ENCODE data around the gene RFC3. TPM values are rescaled to one million over a fixed set of nuclear protein-coding genes. Genes with fewer than 3 reads are reported as not detected.

The RFC3 gene
- total and polyA plus RNA-seq, 2 of the 13 experiments (the other 11 are each of a cell fraction or from before 2014, with no cell fraction given): 16.0 to 55.7 TPM

GRCh38 chr13:33817901-33818706 lies at the start of gene RFC3 (continued):
- TF ChIP-seq ZFP91 (CRISPR knock-in tag; IDR thresholded peaks at IDR 0.05; ENCODE audit: borderline replicate concordance) (peak; percentile 40; the same call in 1 of the 2 replicates), EEA1 (CRISPR knock-in tag; IDR thresholded peaks at IDR 0.05; ENCODE audit: borderline replicate concordance) (no peak), ZNF704 (CRISPR knock-in tag; IDR thresholded peaks at IDR 0.05; ENCODE audit: borderline replicate concordance) (0 out of 2 replicates have a peak, but pooled peaks have one; percentile 61), ZNF549 (CRISPR knock-in tag; IDR thresholded peaks at IDR 0.05) (no peak), RFX3 (CRISPR knock-in tag; IDR thresholded peaks at IDR 0.05) (no peak), HNF1A (IDR thresholded peaks at IDR 0.05; ENCODE audit: low read depth) (0 out of 2 replicates have a peak, but pooled peaks have one; percentile 11), HNF1A (CRISPR knock-in tag; IDR thresholded peaks at IDR 0.05; ENCODE audit: borderline replicate concordance) (0 out of 2 replicates have a peak, but pooled peaks have one; percentile 21), TIGD3 (CRISPR knock-in tag; IDR thresholded peaks at IDR 0.05; ENCODE audit: borderline replicate concordance) (no peak), PHF5A (CRISPR knock-in tag; IDR thresholded peaks at IDR 0.05; ENCODE audit: low read depth, unreplicated experiment) (no peak), CHD4 (IDR thresholded peaks at IDR 0.05; ENCODE audit: borderline replicate concordance, low read length) (no peak; the same call in 1 of the 2 replicates), ZNF225 (CRISPR knock-in tag; IDR thresholded peaks at IDR 0.05) (no peak), KAT8 (CRISPR knock-in tag; IDR thresholded peaks at IDR 0.05) (peak; percentile 98), JARID2 (CRISPR knock-in tag; IDR thresholded peaks at IDR 0.05; ENCODE audit: insufficient replicate concordance) (no peak), LRRFIP1 (CRISPR knock-in tag; conservative IDR thresholded peaks at IDR 0.05) (no peak), PBX3 (CRISPR knock-in tag; IDR thresholded peaks at IDR 0.05; ENCODE audit: borderline replicate concordance) (0 out of 2 replicates have a peak, but pooled peaks have one; percentile 13)
